Osteoblast (primary cell): ENCODE measurements around the gene RCCD1. TPM values are rescaled to one million over a fixed set of nuclear protein-coding genes. Genes with fewer than 3 reads are reported as not detected.

ENCODE experiments used
- DNase-seq: peaks from one replicate; pipeline ENCODE4 v3.0.0; 2011; ENCODE audit warnings: low spot score, mixed read lengths; ENCODE audit not compliant: insufficient read length; ENCODE audit errors: missing footprints
- H2AFZ ChIP-seq: 2 replicates; pipeline ENCODE4 v1.6.0; 2011; ENCODE audit warnings: mild to moderate bottlenecking, low read length
- H3K27ac ChIP-seq: 2 replicates; pipeline ENCODE4 v1.5.1; 2011; ENCODE audit warnings: mild to moderate bottlenecking, low read depth, low read length, moderate library complexity
- H3K27me3 ChIP-seq: 2 replicates; pipeline ENCODE4 v1.6.0; 2012; ENCODE audit warnings: mild to moderate bottlenecking, control low read depth, inconsistent platforms, low read length, moderate library complexity; ENCODE audit not compliant: insufficient read depth
- H3K36me3 ChIP-seq: 2 replicates; pipeline ENCODE4 v1.5.1; 2011; ENCODE audit warnings: mild to moderate bottlenecking, low read length, control low read depth, moderate library complexity; ENCODE audit not compliant: insufficient read depth
- H3K4me1 ChIP-seq: 2 replicates; pipeline ENCODE4 v1.5.1; 2011; ENCODE audit warnings: mild to moderate bottlenecking, low read length, control low read depth, moderate library complexity; ENCODE audit not compliant: insufficient read depth
- H3K4me2 ChIP-seq: 2 replicates; pipeline ENCODE4 v1.6.0; 2011; ENCODE audit warnings: mild to moderate bottlenecking, low read length; ENCODE audit not compliant: insufficient read depth
- H3K4me3 ChIP-seq: fragments of 200-600 bp; sonication (generic); 3 replicates; pipeline ENCODE4 v1.5.1; 2012; ENCODE audit warnings: mild to moderate bottlenecking, low read length, inconsistent platforms; ENCODE audit not compliant: insufficient read depth
- H3K79me2 ChIP-seq: 2 replicates; pipeline ENCODE4 v1.6.0; 2012; ENCODE audit warnings: mild to moderate bottlenecking, low read length, control low read depth, inconsistent platforms; ENCODE audit not compliant: insufficient read depth
- H3K9me3 ChIP-seq: 2 replicates; pipeline ENCODE4 v1.5.1; 2011; ENCODE audit warnings: low read depth, low read length, control low read depth
- H4K20me1 ChIP-seq: 2 replicates; pipeline ENCODE4 v1.6.0; 2012; ENCODE audit warnings: mild to moderate bottlenecking, low read length, control low read depth; ENCODE audit not compliant: insufficient read depth
- total RNA-seq: library from RNA; depleted of rRNA; stranded (reverse); fragments of >200 nt; gene quantifications from 2 replicates; pipeline ENCODE4 v1.2.3, GENCODE V29; 2012
- TF ChIP-seq, protein P1 (sequence below): IDR thresholded peaks from 2 replicates; pipeline ENCODE4 v1.5.1; 2011; ENCODE audit warnings: mild to moderate bottlenecking, low read depth, low read length, moderate library complexity; ENCODE audit errors: extremely low read depth

RCCD1 gene
- total RNA-seq, 1 donor, result 11.2 TPM

DNA sequence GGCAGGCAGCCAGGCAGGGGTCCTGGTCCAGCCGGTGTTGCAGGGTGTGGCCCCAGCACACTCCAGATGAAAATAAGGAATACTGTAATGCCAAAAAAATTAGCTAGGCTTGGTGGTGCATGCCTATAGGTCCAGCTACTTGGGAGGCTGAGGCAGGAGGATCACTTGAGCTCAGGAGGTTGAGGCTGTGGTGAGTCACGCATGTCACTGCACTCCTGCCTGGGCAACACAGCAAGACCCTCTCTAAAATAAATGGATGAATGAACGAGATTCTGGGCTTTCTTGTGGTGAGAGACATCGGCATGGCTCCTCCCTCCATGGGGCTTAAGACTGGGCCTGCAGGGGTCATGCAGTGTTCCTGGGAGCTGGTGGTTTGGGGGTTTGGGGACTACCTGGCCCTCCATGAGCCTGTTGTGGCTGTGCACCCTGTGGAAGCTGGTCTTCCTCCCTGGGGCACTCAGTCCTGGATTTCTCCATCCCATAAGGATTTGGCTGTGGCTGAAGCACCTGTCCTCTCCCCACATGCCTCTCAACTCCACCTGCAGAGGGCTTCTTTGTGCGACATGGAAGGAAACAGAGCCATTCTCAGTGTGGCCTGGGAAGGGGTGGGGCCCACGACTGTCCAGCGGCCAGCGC lies 7.6 kb upstream of the RCCD1 start:
- H3K36me3 ChIP-seq, result peaks cover 82% of the 10 kb centered on the region
- H4K20me1 ChIP-seq, result no peaks in the 10 kb centered on the region

DNA sequence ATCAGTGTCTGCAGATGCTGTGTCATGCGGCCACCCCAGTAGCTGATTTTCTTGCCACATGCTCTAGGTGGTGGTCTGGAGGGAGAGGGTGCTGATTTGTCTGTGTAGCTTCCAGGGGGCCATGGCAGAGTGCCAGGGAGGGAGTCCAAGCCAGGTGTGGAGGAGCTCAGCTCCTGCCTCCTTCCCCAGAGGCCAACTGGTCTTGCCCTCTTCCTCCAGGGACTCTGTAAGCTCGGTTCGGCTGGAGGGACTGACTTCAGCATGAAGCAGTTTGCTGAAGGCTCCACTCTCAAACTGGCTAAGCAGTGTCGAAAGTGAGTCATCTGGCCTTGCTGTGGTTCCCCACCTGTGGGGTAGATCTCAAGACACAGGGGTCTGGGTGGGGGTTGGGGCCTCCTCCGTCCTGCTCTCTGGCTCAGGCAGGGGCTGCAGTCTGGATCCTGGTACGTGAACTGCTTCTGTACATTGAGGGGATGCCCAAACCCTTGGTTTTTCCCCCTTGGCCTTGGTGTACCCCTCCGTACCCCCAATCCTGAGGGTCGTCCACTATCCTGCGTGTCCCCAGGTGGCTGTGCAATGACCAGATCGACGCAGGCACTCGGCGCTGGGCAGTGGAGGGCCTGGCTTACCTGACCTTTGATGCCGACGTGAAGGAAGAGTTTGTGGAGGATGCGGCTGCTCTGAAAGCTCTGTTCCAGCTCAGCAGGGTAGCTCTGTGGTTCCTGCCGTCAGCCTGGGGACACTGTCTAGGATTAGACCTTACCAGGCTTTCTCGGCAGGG lies 6.9 kb upstream of the RCCD1 start:
- Histone ChIP-seq H3K79me2 (no peaks in the 10 kb centered on the region), H3K4me2 (no peak overlapping the region), H2AFZ (no peak overlapping the region), H3K4me3 (no peak overlapping the region), H3K27ac (no peak overlapping the region), H4K20me1 (no peaks in the 10 kb centered on the region), H3K9me3 (no peaks in the 10 kb centered on the region), H3K36me3 (peaks cover 81% of the 10 kb centered on the region), H3K4me1 (peaks cover 8% of the 10 kb centered on the region), H3K27me3 (no peaks in the 10 kb centered on the region)
- no peak for DNase-seq
- TF ChIP-seq, protein P1, sequence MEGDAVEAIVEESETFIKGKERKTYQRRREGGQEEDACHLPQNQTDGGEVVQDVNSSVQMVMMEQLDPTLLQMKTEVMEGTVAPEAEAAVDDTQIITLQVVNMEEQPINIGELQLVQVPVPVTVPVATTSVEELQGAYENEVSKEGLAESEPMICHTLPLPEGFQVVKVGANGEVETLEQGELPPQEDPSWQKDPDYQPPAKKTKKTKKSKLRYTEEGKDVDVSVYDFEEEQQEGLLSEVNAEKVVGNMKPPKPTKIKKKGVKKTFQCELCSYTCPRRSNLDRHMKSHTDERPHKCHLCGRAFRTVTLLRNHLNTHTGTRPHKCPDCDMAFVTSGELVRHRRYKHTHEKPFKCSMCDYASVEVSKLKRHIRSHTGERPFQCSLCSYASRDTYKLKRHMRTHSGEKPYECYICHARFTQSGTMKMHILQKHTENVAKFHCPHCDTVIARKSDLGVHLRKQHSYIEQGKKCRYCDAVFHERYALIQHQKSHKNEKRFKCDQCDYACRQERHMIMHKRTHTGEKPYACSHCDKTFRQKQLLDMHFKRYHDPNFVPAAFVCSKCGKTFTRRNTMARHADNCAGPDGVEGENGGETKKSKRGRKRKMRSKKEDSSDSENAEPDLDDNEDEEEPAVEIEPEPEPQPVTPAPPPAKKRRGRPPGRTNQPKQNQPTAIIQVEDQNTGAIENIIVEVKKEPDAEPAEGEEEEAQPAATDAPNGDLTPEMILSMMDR, result no peak

More for the DNA sequence above, 7.6 kb upstream of the RCCD1 start:
- Histone ChIP-seq H3K4me2 (no peak overlapping the region), H3K9me3 (no peaks in the 10 kb centered on the region), H3K27ac (no peak overlapping the region), H3K4me1 (peaks cover 8% of the 10 kb centered on the region), H3K4me3 (no peak overlapping the region), H3K27me3 (no peaks in the 10 kb centered on the region), H2AFZ (no peak overlapping the region), H3K79me2 (no peaks in the 10 kb centered on the region)
- TF ChIP-seq, protein P1, result no peak
- peak; percentile 69 for DNase-seq

DNA sequence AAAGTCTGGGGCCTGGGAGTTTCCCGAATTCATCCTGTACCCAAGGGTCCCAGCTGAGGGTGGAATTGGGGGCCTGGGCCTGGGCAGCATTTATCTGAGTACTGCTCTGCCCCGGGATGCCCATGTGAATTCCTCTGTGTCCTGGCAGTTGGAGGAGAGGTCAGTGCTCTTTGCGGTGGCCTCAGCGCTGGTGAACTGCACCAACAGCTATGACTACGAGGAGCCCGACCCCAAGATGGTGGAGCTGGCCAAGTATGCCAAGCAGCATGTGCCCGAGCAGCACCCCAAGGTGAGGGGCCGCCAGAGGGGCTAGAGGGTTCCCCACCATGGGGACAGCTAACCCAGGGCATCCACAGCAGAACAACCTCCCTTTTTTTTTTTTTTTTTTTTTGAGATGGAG lies 6.2 kb upstream of the RCCD1 start:
- no peak overlapping the region for H3K4me2 ChIP-seq
- H3K36me3 ChIP-seq, result peaks cover 80% of the 10 kb centered on the region
- H3K4me3 ChIP-seq, result no peak overlapping the region
- peaks cover 8% of the 10 kb centered on the region for H3K4me1 ChIP-seq
- TF ChIP-seq, protein P1, result no peak
- DNase-seq, result no peak
- no peak overlapping the region for H2AFZ ChIP-seq
- H4K20me1 ChIP-seq, result no peaks in the 10 kb centered on the region
- no peaks in the 10 kb centered on the region for H3K27me3 ChIP-seq
- H3K27ac ChIP-seq, result no peak overlapping the region
- H3K79me2 ChIP-seq, result no peaks in the 10 kb centered on the region
- H3K9me3 ChIP-seq, result no peaks in the 10 kb centered on the region

DNA sequence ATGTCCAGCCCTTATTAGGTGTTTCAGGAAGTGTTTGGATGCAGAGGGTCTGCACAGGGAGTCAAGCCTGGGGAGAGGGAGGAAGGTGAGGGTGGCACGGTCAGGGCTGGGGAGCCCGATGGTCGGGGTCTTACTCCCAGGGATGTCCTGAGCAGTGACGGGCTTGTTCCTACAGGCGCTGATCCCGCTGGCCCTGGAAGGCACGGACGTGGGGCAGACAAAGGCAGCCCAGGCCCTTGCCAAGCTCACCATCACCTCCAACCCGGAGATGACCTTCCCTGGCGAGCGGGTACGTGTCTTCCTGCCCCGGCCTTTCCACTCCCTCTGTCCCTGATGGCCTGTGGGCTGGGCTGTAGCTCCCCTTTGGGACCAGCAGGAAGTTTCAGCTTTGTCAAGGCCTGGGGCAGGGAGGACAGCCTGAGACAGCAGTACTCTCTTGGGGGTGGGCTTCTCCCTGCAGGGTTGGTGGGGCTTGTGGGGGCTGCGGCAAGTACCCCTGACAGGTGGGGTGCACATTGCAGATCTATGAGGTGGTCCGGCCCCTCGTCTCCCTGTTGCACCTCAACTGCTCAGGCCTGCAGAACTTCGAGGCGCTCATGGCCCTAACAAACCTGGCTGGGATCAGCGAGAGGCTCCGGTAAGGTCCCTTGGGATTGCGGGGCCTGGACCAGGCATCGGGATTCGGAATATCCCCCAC lies 4.6 kb upstream of the RCCD1 start:
- Histone ChIP-seq H3K4me2 (no peak overlapping the region), H2AFZ (peak overlapping the region; percentile 15), H3K9me3 (no peaks in the 10 kb centered on the region), H3K4me1 (peaks cover 11% of the 10 kb centered on the region), H3K4me3 (no peak overlapping the region), H3K36me3 (peaks cover 72% of the 10 kb centered on the region), H3K27me3 (no peaks in the 10 kb centered on the region), H4K20me1 (no peaks in the 10 kb centered on the region), H3K27ac (peak overlapping the region; percentile 77), H3K79me2 (no peaks in the 10 kb centered on the region)
- TF ChIP-seq, protein P1, result no peak
- DNase-seq, result peak; percentile 52
